ENCODE measurements around the gene PDE3B.
A peak's percentile ranks its signal among the peaks of the same experiment; 100 is the strongest.

Gene PDE3B

GRCh38 chr11:14668731-14669301, 25.2 kb downstream of the PDE3B start:
- in situ Hi-C loops (cut with HindIII; ENCODE audit: low sequenced_read_pairs): no loop called here
- DNase-seq (ENCODE audit: low read depth, low spot score): no peak
- TF ChIP-seq, protein P1, sequence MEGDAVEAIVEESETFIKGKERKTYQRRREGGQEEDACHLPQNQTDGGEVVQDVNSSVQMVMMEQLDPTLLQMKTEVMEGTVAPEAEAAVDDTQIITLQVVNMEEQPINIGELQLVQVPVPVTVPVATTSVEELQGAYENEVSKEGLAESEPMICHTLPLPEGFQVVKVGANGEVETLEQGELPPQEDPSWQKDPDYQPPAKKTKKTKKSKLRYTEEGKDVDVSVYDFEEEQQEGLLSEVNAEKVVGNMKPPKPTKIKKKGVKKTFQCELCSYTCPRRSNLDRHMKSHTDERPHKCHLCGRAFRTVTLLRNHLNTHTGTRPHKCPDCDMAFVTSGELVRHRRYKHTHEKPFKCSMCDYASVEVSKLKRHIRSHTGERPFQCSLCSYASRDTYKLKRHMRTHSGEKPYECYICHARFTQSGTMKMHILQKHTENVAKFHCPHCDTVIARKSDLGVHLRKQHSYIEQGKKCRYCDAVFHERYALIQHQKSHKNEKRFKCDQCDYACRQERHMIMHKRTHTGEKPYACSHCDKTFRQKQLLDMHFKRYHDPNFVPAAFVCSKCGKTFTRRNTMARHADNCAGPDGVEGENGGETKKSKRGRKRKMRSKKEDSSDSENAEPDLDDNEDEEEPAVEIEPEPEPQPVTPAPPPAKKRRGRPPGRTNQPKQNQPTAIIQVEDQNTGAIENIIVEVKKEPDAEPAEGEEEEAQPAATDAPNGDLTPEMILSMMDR (IDR thresholded peaks at IDR 0.05; ENCODE audit: low read depth, low read length): no peak
- no peak overlapping the region for H3K4me3 ChIP-seq (ENCODE audit: low read depth, low read length)

DNA sequence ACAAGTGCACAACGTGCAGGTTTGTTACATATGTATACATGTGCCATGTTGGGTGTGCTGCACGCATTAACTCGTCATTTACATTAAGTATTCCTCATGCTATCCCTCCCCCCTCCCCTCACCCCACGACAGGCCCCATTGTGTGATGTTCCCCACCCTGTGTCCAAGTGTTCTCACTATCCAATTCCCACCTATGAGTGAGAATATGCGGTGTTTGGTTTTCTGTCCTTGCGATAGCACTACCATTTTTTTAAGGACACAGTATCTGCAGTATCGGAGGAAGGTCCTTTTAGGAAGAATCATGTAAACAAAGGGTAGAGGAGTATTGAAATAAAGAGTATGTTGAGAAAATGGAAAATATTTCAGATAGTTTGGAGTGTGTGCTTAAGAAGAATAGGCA, 25.9 kb downstream of the PDE3B start:
- H3K4me3 ChIP-seq (ENCODE audit: low read depth, low read length): no peak overlapping the region
- in situ Hi-C loops (cut with HindIII; ENCODE audit: low sequenced_read_pairs): no loop called here
- TF ChIP-seq, protein P1 (IDR thresholded peaks at IDR 0.05; ENCODE audit: low read depth, low read length): no peak
- DNase-seq (ENCODE audit: low read depth, low spot score): no peak

DNA sequence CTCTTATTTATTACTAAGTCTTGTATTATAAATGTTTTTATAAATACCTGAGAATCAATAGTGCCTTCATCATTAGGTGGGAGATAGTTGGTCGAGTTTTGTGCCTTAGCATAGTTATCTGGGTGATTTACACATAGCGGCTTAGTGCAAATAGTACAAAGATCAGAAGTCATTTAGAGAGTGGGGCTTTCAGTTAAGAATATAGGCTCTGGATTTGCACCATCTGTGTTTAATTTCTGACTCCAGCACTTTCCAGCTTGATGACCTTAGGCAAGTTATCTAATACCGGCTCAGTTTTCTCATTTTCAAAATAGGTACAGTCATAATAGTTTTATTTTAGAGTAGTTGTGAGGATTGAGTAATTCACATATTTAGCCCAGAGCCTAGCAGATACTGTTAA, 26.4 kb downstream of the PDE3B start:
- in situ Hi-C loops (cut with HindIII; ENCODE audit: low sequenced_read_pairs): no loop called here
- TF ChIP-seq, protein P1 (IDR thresholded peaks at IDR 0.05; ENCODE audit: low read depth, low read length): no peak
- no peak for DNase-seq (ENCODE audit: low read depth, low spot score)

GRCh38 chr11:14672635-14673034, 29.0 kb downstream of the PDE3B start:
- in situ Hi-C loops (cut with HindIII; ENCODE audit: low sequenced_read_pairs): no loop called here
- no peak overlapping the region for H3K4me3 ChIP-seq (ENCODE audit: low read depth, low read length)
- DNase-seq (ENCODE audit: low read depth, low spot score): peak; percentile 10
- TF ChIP-seq, protein P1 (IDR thresholded peaks at IDR 0.05; ENCODE audit: low read depth, low read length): no peak

More for the DNA sequence above, 26.4 kb downstream of the PDE3B start:
- no peak overlapping the region for H3K4me3 ChIP-seq (ENCODE audit: low read depth, low read length)

GRCh38 chr11:14673421-14673820, 29.8 kb downstream of the PDE3B start:
- in situ Hi-C loops (cut with HindIII; ENCODE audit: low sequenced_read_pairs): no loop called here
- no peak for DNase-seq (ENCODE audit: low read depth, low spot score)
- no peak overlapping the region for H3K4me3 ChIP-seq (ENCODE audit: low read depth, low read length)
- TF ChIP-seq, protein P1 (IDR thresholded peaks at IDR 0.05; ENCODE audit: low read depth, low read length): no peak

DNA sequence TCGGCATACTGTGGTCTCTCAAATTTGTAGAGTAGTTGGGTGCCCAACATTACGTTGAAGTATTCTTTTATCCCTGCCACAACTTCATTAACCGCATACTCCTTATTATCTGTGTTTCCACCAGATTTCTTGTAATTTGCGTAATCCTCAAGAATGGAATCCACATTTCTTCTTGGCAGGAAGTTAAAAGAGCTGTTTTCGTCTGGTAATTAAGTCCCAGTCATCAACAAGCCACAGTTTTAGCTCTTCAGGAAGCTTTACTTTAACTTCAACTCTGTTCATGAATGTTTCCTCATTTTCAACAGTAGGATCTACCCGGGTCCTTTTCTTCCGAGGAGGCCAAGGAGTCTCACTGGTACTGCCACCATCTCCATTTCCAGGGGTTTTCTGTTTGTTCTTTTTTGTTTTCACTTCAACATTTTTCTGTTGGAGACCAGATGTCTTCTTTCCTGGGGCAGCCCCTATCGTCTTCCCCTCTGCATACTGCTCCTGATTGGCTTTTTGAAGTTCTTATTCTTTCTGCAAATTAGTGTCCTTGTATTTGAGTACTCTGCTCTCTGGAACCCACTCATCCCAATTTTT, 30.3 kb downstream of the PDE3B start:
- no peak overlapping the region for H3K4me3 ChIP-seq (ENCODE audit: low read depth, low read length)
- in situ Hi-C loops (cut with HindIII; ENCODE audit: low sequenced_read_pairs): no loop called here
- TF ChIP-seq, protein P1 (IDR thresholded peaks at IDR 0.05; ENCODE audit: low read depth, low read length): no peak
- no peak for DNase-seq (ENCODE audit: low read depth, low spot score)
